GM19397 (cell line): Measurements from ENCODE around the gene ARIH1.
A peak's percentile ranks its signal among the peaks of the same experiment; 100 is the strongest.
"Not testable (repeated sequence)": the region's sequence is repeated elsewhere in the genome, so short reads cannot be mapped to it uniquely, and the experiment has no call there.

Experiments
- ATAC-seq: cut with Tn5 transposase; IDR thresholded peaks from one replicate; pipeline ENCODE4 v1.9.1; 2021; ENCODE audit warnings: mild to moderate bottlenecking, moderate library complexity; ENCODE audit not compliant: unreplicated experiment

ARIH1 gene, protein sequence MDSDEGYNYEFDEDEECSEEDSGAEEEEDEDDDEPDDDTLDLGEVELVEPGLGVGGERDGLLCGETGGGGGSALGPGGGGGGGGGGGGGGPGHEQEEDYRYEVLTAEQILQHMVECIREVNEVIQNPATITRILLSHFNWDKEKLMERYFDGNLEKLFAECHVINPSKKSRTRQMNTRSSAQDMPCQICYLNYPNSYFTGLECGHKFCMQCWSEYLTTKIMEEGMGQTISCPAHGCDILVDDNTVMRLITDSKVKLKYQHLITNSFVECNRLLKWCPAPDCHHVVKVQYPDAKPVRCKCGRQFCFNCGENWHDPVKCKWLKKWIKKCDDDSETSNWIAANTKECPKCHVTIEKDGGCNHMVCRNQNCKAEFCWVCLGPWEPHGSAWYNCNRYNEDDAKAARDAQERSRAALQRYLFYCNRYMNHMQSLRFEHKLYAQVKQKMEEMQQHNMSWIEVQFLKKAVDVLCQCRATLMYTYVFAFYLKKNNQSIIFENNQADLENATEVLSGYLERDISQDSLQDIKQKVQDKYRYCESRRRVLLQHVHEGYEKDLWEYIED

DNA sequence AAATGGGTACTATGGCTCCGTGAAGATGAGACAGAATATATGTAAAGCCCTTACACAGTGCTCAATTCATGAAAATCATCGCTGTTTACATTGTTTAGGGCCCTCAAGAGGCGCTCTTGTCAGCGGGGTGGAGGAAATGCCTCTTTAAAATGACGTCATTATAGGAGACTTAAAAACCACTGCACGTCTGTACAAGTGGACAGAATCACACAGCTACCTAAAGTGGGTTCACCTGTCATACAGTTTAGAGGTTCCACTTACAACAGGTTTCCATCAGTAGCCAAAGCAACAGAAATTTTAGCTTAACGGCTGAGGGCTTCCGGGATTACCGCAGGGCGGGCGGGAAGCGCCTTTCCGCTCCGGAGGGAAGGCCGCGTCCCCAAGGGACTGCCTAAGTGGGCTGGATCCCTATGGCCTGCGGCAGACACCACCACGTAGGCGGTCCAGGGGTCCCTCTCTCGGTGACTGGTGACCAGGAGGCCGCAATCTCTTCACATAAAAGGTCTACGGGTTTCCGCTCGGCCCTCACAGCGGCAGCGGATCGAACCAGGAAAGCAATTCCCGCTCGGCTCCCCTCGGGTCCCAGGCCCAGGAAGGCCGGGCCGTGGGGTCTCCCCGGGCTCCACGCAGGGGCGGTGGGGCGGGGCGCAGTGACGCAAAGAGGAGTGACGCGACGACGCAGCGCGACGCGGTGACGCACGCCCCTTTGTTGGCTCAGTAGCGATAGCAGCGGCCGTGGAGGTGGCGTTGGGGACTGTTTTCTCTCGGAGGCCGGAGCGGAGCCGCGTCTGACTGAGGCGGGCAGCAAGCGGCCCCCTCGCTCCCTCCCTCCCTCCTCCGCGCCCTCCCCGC is at the start of gene ARIH1:
TSS of gene ARIH1 (plus strand) at position 717 of the 852 bp plus-strand sequence. CDS start 310 bp downstream, outside the sequence.
- ATAC-seq: peak; percentile 85

DNA sequence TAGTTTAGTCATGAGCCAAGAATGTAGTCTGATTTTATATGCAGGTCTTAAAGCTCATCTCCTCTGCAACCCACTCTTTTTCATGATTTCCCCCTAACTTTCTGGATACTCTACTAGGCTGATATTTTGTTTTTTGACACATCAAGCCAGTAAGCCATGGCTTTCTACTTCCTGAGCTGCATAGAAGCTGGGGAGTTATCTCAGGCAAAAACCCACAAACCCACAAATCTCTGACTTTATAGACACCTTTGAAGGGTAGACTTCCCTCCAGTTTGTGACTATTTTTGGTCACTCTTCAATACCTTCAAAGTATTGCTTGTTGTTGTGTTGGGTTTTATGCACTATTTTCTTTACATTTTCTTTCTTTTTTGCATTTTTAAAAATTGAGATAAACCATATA is 47.4 kb upstream of the ARIH1 start:
- no peak for ATAC-seq

GRCh38 chr15:72437650-72438316 is 36.3 kb upstream of the ARIH1 start:
- no peak for ATAC-seq

- ATAC-seq: not testable (repeated sequence)
Observed at GRCh38 chr15:72442848-72443247, 31.3 kb upstream of the ARIH1 start.

DNA sequence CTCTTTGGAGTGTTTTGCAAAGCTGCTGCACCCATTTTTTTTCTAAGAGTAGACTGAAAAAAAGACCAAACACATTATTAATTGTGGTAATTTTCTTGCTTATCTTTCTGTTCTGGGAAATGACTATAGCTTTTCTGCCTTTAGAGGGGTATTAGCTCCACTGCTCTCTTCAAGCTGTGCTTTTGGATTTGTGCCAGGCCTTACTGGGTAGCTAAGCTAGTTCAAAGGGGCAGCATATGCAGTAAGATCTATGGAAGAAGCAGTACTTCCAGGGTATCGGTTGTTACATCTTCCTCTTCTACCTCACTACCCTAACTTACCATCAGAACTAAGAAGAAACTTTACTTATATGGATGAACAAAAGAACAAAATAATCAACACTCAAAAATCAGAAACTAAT is 28.7 kb upstream of the ARIH1 start:
- no peak for ATAC-seq

- ATAC-seq: no peak
Observed at GRCh38 chr15:72450805-72451204, 23.3 kb upstream of the ARIH1 start.

GRCh38 chr15:72451224-72451623 is 22.9 kb upstream of the ARIH1 start:
- no peak for ATAC-seq

- ATAC-seq: no peak
Observed at GRCh38 chr15:72456684-72457083, 17.4 kb upstream of the ARIH1 start.

- ATAC-seq: no peak
Observed at GRCh38 chr15:72460402-72460801, 13.7 kb upstream of the ARIH1 start.

DNA sequence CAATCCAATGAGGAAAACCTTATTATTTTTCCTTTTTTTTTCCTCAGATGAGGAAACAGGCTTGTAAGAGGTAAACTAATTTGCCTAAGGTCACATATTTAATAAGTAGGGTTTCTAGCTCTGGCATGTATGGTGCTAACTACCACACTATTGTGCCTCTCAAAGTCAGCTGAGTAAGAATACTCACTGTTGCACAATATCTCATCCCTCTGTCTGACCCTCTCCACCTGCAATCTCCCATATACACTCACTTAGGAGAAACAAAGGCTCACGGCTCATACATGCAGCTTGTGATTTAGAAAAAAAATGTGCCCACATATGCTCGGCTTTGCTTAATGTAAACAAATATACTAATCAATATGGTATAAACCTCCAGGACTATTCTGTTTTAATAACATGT is 10.4 kb upstream of the ARIH1 start:
- ATAC-seq: no peak

- ATAC-seq: no peak
Observed at GRCh38 chr15:72464251-72464650, 9.9 kb upstream of the ARIH1 start.

GRCh38 chr15:72468103-72468502 is 6.0 kb upstream of the ARIH1 start:
- ATAC-seq: no peak

GRCh38 chr15:72472992-72473610 is 1.0 kb upstream of the ARIH1 start:
- no peak for ATAC-seq

- ATAC-seq: peak; percentile 19
Observed at GRCh38 chr15:72474466-72474911, 359 bp downstream of the ARIH1 start.

DNA sequence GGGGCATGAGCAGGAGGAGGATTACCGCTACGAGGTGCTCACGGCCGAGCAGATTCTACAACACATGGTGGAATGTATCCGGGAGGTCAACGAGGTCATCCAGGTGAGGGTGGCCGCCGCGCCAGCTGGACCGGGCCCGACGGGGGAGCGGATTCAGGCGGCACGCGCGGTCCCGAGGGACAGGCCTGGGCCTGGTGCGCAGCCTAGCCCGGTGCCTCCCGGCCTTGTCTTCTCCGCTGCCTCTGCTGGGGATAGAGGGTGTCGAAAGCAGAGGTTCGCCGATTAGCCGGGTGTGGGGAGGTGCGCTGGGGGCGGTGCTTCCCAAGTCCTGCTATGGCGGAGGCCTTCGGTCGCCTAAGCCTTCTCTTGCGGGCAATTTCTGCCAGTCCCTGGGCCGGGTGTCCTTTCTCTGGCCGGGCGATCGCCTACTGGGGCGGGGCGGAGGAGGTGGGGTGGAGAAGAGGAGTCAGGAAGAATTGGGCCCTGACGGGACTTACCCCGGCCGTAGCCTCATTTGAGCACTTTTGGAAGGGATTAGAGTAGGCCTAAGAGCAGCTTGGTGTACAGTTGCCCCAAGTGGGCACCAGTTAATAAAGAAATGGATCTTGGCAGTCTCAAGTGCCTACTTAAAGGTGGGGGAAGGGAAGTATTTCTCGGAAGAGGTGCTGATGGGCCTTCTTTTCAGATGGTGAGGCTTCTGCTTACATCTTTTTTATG is 940 bp downstream of the ARIH1 start:
- ATAC-seq: peak; percentile 35

- ATAC-seq: no peak
Observed at GRCh38 chr15:72475674-72476073, 1.5 kb downstream of the ARIH1 start.

- not testable (repeated sequence) for ATAC-seq
Observed at GRCh38 chr15:72476330-72476729, 2.2 kb downstream of the ARIH1 start.

DNA sequence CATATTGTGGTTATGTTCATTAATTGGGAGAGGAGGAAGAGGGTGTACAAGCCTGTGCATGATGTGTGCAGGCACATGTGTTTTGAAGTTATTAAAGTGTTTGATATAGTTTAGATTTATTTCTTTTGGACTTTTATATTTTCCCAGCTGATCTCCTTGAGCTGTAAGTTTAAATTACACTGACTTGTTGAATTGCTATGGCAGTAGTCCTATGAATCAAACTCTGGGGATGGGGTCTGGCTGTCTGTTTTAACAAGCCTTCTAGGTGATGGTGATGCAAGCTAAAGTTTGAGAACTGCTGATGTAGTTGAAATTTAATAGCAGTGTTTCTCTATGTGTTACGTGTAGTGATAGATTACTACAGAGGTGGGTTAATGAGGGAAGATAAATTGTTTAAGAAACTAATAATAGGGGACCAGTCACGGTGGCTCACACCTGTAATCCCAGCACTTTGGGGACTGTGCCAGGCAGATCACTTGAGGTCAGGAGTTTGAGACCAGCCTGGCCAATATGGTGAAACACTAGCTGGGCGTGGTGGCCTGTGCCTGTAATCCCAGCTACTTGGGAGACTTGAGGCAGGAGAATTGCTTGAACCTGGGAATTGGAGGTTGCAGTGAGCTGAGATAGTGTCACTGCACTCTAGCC is 7.0 kb downstream of the ARIH1 start:
- ATAC-seq: no peak

DNA sequence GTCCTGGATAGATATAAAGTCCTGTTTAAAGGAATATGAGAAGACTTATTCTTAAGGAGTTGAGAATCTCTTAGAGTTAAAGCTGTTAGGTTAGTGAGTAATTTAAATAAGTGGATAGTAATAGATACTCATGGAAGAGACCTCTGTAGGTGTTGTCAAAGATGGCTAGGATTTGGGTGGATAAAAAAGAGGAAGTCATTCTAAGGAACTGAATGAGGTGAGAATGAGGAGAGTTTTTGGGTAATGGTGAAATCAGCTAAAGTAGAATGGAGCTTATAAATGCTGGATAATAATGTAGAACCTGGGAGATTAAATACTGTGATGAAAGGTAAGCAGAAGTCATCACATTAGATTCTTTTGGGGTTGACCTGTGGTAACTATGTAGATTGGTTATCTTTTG is 8.1 kb downstream of the ARIH1 start:
- no peak for ATAC-seq
